A673 (cell line): ENCODE data around the gene RAB36. TPM values are rescaled to one million over a fixed set of nuclear protein-coding genes. Genes with fewer than 3 reads are reported as not detected.

Source experiments
- BruUV-seq: library from RNA; stranded (reverse); fragments of 400-500 nt; replicated peaks from 2 replicates; lab custom pipeline; 2021; lab: Mats Ljungman, UMichigan
- CTCF ChIA-PET: fragments of 300-600 bp; sonication (Branson Sonifier 250); formaldehyde crosslinking; loops from one replicate; lab custom pipeline; 2022; ENCODE audit warnings: antibody characterized with exemption; lab: Charles Lee
- POLR2A ChIA-PET: fragments of 300-600 bp; sonication (Branson Sonifier 250); formaldehyde crosslinking; loops from one replicate; lab custom pipeline; 2022; ENCODE audit warnings: antibody characterized with exemption; ENCODE audit not compliant: low non-redundant PET; lab: Charles Lee
- DNase-seq: peaks from one replicate; pipeline ENCODE4 v3.0.0-alpha.2; 2015; ENCODE audit warnings: low spot score
- H3K27ac ChIP-seq: fragments of 200-600 bp; sonication (generic); 2 replicates; pipeline ENCODE4 v1.5.1; 2016; ENCODE audit warnings: mixed run types, low read depth, mild to moderate bottlenecking, mixed read lengths, antibody characterized with exemption, low read length; ENCODE audit not compliant: poor library complexity, severe bottlenecking
- H3K27me3 ChIP-seq: fragments of 200-600 bp; sonication (generic); replicated peaks from 2 replicates; pipeline ENCODE4 v1.6.1; 2017; ENCODE audit warnings: mixed run types, low read depth, mild to moderate bottlenecking, mixed read lengths, antibody characterized with exemption, low read length; ENCODE audit not compliant: insufficient read depth, poor library complexity
- H3K36me3 ChIP-seq: fragments of 200-600 bp; sonication (generic); 2 replicates; pipeline ENCODE4 v1.6.1; 2016; ENCODE audit warnings: mixed run types, mild to moderate bottlenecking, mixed read lengths, antibody characterized with exemption, low read length; ENCODE audit not compliant: insufficient read depth, poor library complexity, severe bottlenecking
- H3K4me1 ChIP-seq: fragments of 200-600 bp; sonication (generic); 2 replicates; pipeline ENCODE4 v1.6.1; 2017; ENCODE audit warnings: mixed run types, mild to moderate bottlenecking, mixed read lengths, antibody characterized with exemption, low read length; ENCODE audit not compliant: insufficient read depth, poor library complexity, severe bottlenecking
- H3K4me3 ChIP-seq: fragments of 200-600 bp; sonication (generic); 2 replicates; pipeline ENCODE4 v1.5.1; 2016; ENCODE audit warnings: low read depth, mixed run types, mild to moderate bottlenecking, mixed read lengths, low read length; ENCODE audit not compliant: poor library complexity, severe bottlenecking
- H3K9me3 ChIP-seq: fragments of 200-600 bp; sonication (generic); 2 replicates; pipeline ENCODE4 v1.6.1; 2016; ENCODE audit warnings: mixed run types, low read depth, mild to moderate bottlenecking, mixed read lengths, antibody characterized with exemption, low read length; ENCODE audit not compliant: poor library complexity, severe bottlenecking
- CTCF ChIP-seq: fragments of 300-800, 200-600 bp; sonication (generic); conservative IDR thresholded peaks from 2 replicates; pipeline ENCODE4 v1.5.1; 2017; ENCODE audit warnings: low read depth, mild to moderate bottlenecking, antibody characterized with exemption, low read length, moderate library complexity, mixed read lengths
- EZH2 ChIP-seq: fragments of 200-600 bp; sonication (generic); IDR thresholded peaks from 2 replicates; pipeline ENCODE4 v1.6.1; 2017; ENCODE audit warnings: borderline replicate concordance, low read depth, mild to moderate bottlenecking, mixed read lengths, antibody characterized with exemption, low read length; ENCODE audit not compliant: poor library complexity, severe bottlenecking
- intact Hi-C: fragments of 100-400 bp; cut with micrococcal nuclease; formaldehyde crosslinking; loops from one replicate; pipeline ENCODE4 v1.10.0; 2022; ENCODE audit not compliant: unreplicated experiment
- total RNA-seq: library from RNA; stranded (reverse); gene quantifications from 2 replicates; pipeline ENCODE4 v1.2.3, GENCODE V29; 2021

RAB36 gene
- total RNA-seq, 1 experiment from 2014 or later = 4.1 TPM

GRCh38 chr22:23142546-23143105 is 2.7 kb upstream of the RAB36 start:
- DNase-seq = no peak
- Histone ChIP-seq H3K27me3 (no peaks in the 10 kb centered on the region), H3K4me1 (peaks cover 4% of the 10 kb centered on the region), H3K9me3 (no peaks in the 10 kb centered on the region), H3K27ac (no peak overlapping the region), H3K4me3 (peak overlapping the region; percentile 17), H3K36me3 (no peaks in the 10 kb centered on the region)
- intact Hi-C loops = no loop called here
- TF ChIP-seq EZH2 (no peak), CTCF (no peak)
- CTCF ChIA-PET = interaction anchor here (0.7 kb wide), 1 partner anchor 15 kb away, joined by 5 read pairs; no protein-coding TSS in a partner anchor
- BruUV-seq = no TSS peak
- POLR2A ChIA-PET = no interaction called here

- no peaks in the 10 kb centered on the region for H3K27me3 ChIP-seq
- POLR2A ChIA-PET = no interaction called here
- intact Hi-C loops = no loop called here
- H3K4me1 ChIP-seq = peaks cover 4% of the 10 kb centered on the region
- no TSS peak for BruUV-seq
- H3K27ac ChIP-seq = no peak overlapping the region
- no peaks in the 10 kb centered on the region for H3K9me3 ChIP-seq
- H3K36me3 ChIP-seq = no peaks in the 10 kb centered on the region
- CTCF ChIA-PET = no interaction called here
- H3K4me3 ChIP-seq = no peak overlapping the region
- DNase-seq = no peak
- TF ChIP-seq EZH2 (no peak), CTCF (no peak)
Observed at GRCh38 chr22:23143119-23143518, 2.2 kb upstream of the RAB36 start.

- DNase-seq = no peak
- no peaks in the 10 kb centered on the region for H3K9me3 ChIP-seq
- ChIA-PET POLR2A (no interaction called here), CTCF (interaction anchor here (0.6 to 1.4 kb wide), 4 partner anchors 30 to 1008 kb away, joined by 3 to 7 read pairs (median 4); no protein-coding TSS in a partner anchor)
- no peak overlapping the region for H3K27ac ChIP-seq
- BruUV-seq = no TSS peak
- TF ChIP-seq EZH2 = no peak
- no peak for TF ChIP-seq CTCF
- H3K27me3 ChIP-seq = no peaks in the 10 kb centered on the region
- no peaks in the 10 kb centered on the region for H3K36me3 ChIP-seq
- H3K4me1 ChIP-seq = peaks cover 4% of the 10 kb centered on the region
- H3K4me3 ChIP-seq = peak overlapping the region; percentile 52
- intact Hi-C loops = no loop called here
Observed at GRCh38 chr22:23144432-23144831, 845 bp upstream of the RAB36 start.
